Measurements from ENCODE around the gene INA.
"Not testable (repeated sequence)": the region's sequence is repeated elsewhere in the genome, so short reads cannot be mapped to it uniquely, and the experiment has no call there.

Gene INA

GRCh38 chr10:103276896-103277712, at the start of gene INA:
Gene INA (plus strand): TSS chr10:103277138. CDS start chr10:103277212, 74 bp downstream.
- DNase-seq = peak; percentile 89

GRCh38 chr10:103227416-103227815, 49.5 kb upstream of the INA start:
- no peak for DNase-seq

- peak; percentile 29 for DNase-seq
These were observed 45.8 kb upstream of the INA start for GRCh38 chr10:103231047-103231551.

GRCh38 chr10:103232131-103232673, 44.7 kb upstream of the INA start:
- DNase-seq = no peak

GRCh38 chr10:103232772-103233488, 44.0 kb upstream of the INA start:
- no peak for DNase-seq

- no peak for DNase-seq
These were observed 41.2 kb upstream of the INA start for GRCh38 chr10:103235775-103236174.

GRCh38 chr10:103238506-103239252, 38.3 kb upstream of the INA start:
- DNase-seq = peak; percentile 56

- DNase-seq = no peak
These were observed 35.5 kb upstream of the INA start for GRCh38 chr10:103241262-103242011.

- peak; percentile 73 for DNase-seq
These were observed 32.2 kb upstream of the INA start for GRCh38 chr10:103244666-103245271.

- DNase-seq = not testable (repeated sequence)
These were observed 31.4 kb upstream of the INA start, which contains the start of gene RPEL1 for GRCh38 chr10:103245587-103245986. Gene RPEL1 (plus strand): TSS chr10:103245887. CDS start chr10:103245997, 110 bp downstream.

- DNase-seq = peak; percentile 17
These were observed 30.6 kb upstream of the INA start for GRCh38 chr10:103246324-103246723.

- no peak for DNase-seq
These were observed 22.8 kb upstream of the INA start for GRCh38 chr10:103254113-103254512.

- DNase-seq = no peak
These were observed 22.2 kb upstream of the INA start for GRCh38 chr10:103254538-103255325.

GRCh38 chr10:103256613-103257012, 20.3 kb upstream of the INA start:
- no peak for DNase-seq

- no peak for DNase-seq
These were observed 19.1 kb upstream of the INA start for GRCh38 chr10:103257812-103258211.

- DNase-seq = not testable (repeated sequence)
These were observed 18.0 kb upstream of the INA start for GRCh38 chr10:103258928-103259327.

- DNase-seq = no peak
These were observed 16.9 kb upstream of the INA start for GRCh38 chr10:103259989-103260388.

GRCh38 chr10:103262229-103262628, 14.7 kb upstream of the INA start:
- no peak for DNase-seq

- no peak for DNase-seq
These were observed 11.1 kb upstream of the INA start for GRCh38 chr10:103265717-103266329.

GRCh38 chr10:103273041-103273441, 3.9 kb upstream of the INA start:
- peak; percentile 7 for DNase-seq

All from NCI-H82 (cell line).